PC-3 (cell line): ENCODE measurements around the gene HK1. TPM values are rescaled to one million over a fixed set of nuclear protein-coding genes. Genes with fewer than 3 reads are reported as not detected.

ENCODE experiments used
- ATAC-seq: fragments of 200-7000 bp; cut with Tn5 transposase; 2 replicates; pipeline ENCODE4 v1.9.1; 2020; ENCODE audit warnings: mild to moderate bottlenecking, moderate library complexity
- BruUV-seq: library from RNA; stranded (reverse); fragments of 400-500 nt; replicated peaks from 2 replicates; lab custom pipeline; 2021; lab: Mats Ljungman, UMichigan
- CTCF ChIA-PET: fragments of 300-600 bp; sonication (Branson Sonifier 250); formaldehyde crosslinking; loops from one replicate; lab custom pipeline; 2022; ENCODE audit warnings: antibody characterized with exemption; lab: Charles Lee
- POLR2A ChIA-PET: fragments of 300-600 bp; sonication (Branson Sonifier 250); formaldehyde crosslinking; loops from one replicate; lab custom pipeline; 2022; ENCODE audit warnings: antibody characterized with exemption; ENCODE audit not compliant: unreplicated experiment; lab: Charles Lee
- DNase-seq: peaks from one replicate; pipeline ENCODE4 v3.0.0-alpha.2; 2015
- H2AFZ ChIP-seq: fragments of 300-600 bp; sonication (generic); 2 replicates; pipeline ENCODE4 v1.6.0; 2016; ENCODE audit warnings: antibody characterized with exemption, low read length
- H3F3A ChIP-seq: fragments of 300-600 bp; sonication (generic); one replicate; pipeline ENCODE4 v1.6.0; 2017; ENCODE audit warnings: antibody characterized with exemption, low read length, control low read depth, mild to moderate bottlenecking; ENCODE audit not compliant: unreplicated experiment
- H3K27ac ChIP-seq: fragments of 300-600 bp; sonication (generic); 2 replicates; pipeline ENCODE4 v1.5.1; 2016; ENCODE audit warnings: mild to moderate bottlenecking, low read length
- H3K27me3 ChIP-seq: fragments of 300-600 bp; sonication (generic); 2 replicates; pipeline ENCODE4 v1.6.1; 2016; ENCODE audit warnings: low read length, mixed read lengths
- H3K36me3 ChIP-seq: fragments of 300-600 bp; sonication (generic); 2 replicates; pipeline ENCODE4 v1.6.1; 2016; ENCODE audit warnings: low read depth, mixed run types, low read length, mixed read lengths
- H3K4me1 ChIP-seq: fragments of 300-600 bp; sonication (generic); 2 replicates; pipeline ENCODE4 v1.5.1; 2016; ENCODE audit warnings: low read length; ENCODE audit not compliant: insufficient read depth
- H3K4me2 ChIP-seq: fragments of 300-600 bp; sonication (generic); 2 replicates; pipeline ENCODE4 v1.6.0; 2016; ENCODE audit warnings: low read length
- H3K4me3 ChIP-seq: fragments of 300-600 bp; sonication (generic); 2 replicates; pipeline ENCODE4 v1.5.1; 2016; ENCODE audit warnings: mild to moderate bottlenecking, low read length, mixed read lengths
- H3K79me2 ChIP-seq: fragments of 300-600 bp; sonication (generic); 2 replicates; pipeline ENCODE4 v1.6.1; 2017; ENCODE audit warnings: low read length, mixed read lengths
- H3K9ac ChIP-seq: fragments of 300-600 bp; sonication (generic); 2 replicates; pipeline ENCODE4 v1.6.0; 2016; ENCODE audit warnings: mild to moderate bottlenecking, low read length
- H3K9me2 ChIP-seq: fragments of 300-600 bp; sonication (generic); replicated peaks from 2 replicates; pipeline ENCODE4 v1.6.1; 2016; ENCODE audit warnings: mixed run types, low read length, mixed read lengths
- H3K9me3 ChIP-seq: fragments of 300-600 bp; sonication (generic); 2 replicates; pipeline ENCODE4 v1.6.1; 2016; ENCODE audit warnings: low read length, mixed read lengths
- H4K20me1 ChIP-seq: fragments of 300-600 bp; sonication (generic); 2 replicates; pipeline ENCODE4 v1.6.1; 2016; ENCODE audit warnings: low read length, mixed read lengths
- EZH2 ChIP-seq: fragments of 300-600 bp; sonication (generic); IDR thresholded peaks from one replicate; pipeline ENCODE4 v1.6.1; 2017; ENCODE audit warnings: antibody characterized with exemption, mild to moderate bottlenecking, low read length; ENCODE audit not compliant: unreplicated experiment
- EZH2phosphoT487 ChIP-seq: fragments of 300-600 bp; sonication (generic); IDR thresholded peaks from 2 replicates; pipeline ENCODE4 v1.6.1; 2018; ENCODE audit warnings: mild to moderate bottlenecking, antibody characterized with exemption, low read length, borderline replicate concordance
- intact Hi-C: fragments of 100-400 bp; cut with micrococcal nuclease; formaldehyde crosslinking; loops from 2 replicates; pipeline ENCODE4 v1.9.0; 2023
- total RNA-seq: library from RNA; depleted of rRNA; stranded (reverse); fragments of >200 nt; gene quantifications from 2 replicates; pipeline ENCODE4 v1.2.3, GENCODE V29; 2014
- TF ChIP-seq, protein P1 (sequence below): fragments of 300-600 bp; sonication (generic); conservative IDR thresholded peaks from 2 replicates; pipeline ENCODE4 v1.5.1; 2017; ENCODE audit warnings: antibody characterized with exemption, low read depth, mild to moderate bottlenecking, low read length

The HK1 gene
- total RNA-seq, 1 experiment from 2014 or later: 189 TPM

- CTCF ChIA-PET: no interaction called here
- Histone ChIP-seq H3K9me3 (no peaks in the 10 kb centered on the region), H3K4me3 (no peak overlapping the region), H3K9me2 (no peaks in the 10 kb centered on the region), H4K20me1 (no peaks in the 10 kb centered on the region), H3K27me3 (no peaks in the 10 kb centered on the region), H3K27ac (no peak overlapping the region), H3K79me2 (no peaks in the 10 kb centered on the region), H2AFZ (no peak overlapping the region), H3K36me3 (no peaks in the 10 kb centered on the region), H3K9ac (no peak overlapping the region), H3K4me2 (no peak overlapping the region), H3K4me1 (peaks cover 1% of the 10 kb centered on the region), H3F3A (no peaks in the 10 kb centered on the region)
- DNase-seq (no peak), ATAC-seq (no peak)
- POLR2A ChIA-PET: no interaction called here
- TF ChIP-seq, protein P1, sequence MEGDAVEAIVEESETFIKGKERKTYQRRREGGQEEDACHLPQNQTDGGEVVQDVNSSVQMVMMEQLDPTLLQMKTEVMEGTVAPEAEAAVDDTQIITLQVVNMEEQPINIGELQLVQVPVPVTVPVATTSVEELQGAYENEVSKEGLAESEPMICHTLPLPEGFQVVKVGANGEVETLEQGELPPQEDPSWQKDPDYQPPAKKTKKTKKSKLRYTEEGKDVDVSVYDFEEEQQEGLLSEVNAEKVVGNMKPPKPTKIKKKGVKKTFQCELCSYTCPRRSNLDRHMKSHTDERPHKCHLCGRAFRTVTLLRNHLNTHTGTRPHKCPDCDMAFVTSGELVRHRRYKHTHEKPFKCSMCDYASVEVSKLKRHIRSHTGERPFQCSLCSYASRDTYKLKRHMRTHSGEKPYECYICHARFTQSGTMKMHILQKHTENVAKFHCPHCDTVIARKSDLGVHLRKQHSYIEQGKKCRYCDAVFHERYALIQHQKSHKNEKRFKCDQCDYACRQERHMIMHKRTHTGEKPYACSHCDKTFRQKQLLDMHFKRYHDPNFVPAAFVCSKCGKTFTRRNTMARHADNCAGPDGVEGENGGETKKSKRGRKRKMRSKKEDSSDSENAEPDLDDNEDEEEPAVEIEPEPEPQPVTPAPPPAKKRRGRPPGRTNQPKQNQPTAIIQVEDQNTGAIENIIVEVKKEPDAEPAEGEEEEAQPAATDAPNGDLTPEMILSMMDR: no peak
- TF ChIP-seq EZH2phosphoT487: no peak
- no peak for TF ChIP-seq EZH2
- BruUV-seq: no TSS peak
- intact Hi-C loops: no loop called here
Observed at GRCh38 chr10:69414036-69415018, 136.0 kb downstream of the HK1 start.

DNA sequence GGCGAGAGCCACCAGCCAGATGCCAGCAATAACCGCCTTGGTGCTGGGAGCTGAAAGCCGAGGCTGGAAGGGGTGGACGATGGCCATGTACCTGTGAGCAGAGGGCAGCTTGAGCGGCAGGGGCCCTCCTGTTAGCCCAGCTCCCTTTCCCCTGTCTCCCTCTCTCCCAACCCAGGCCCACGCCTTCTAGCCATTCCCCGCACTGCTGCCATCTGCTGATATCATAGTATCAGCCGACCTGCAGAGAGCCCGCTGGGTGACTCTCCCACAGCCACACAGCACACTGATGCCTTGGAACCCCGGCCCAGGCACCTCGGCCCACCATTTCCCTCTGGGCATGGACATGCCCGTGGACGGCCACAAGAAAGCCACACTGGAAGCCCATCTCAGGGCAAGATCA lies 136.8 kb downstream of the HK1 start:
- ChIA-PET CTCF (interaction anchor here (0.6 kb wide), 1 partner anchor 259 kb away, joined by 5 read pairs; no protein-coding TSS in a partner anchor), POLR2A (no interaction called here)
- Histone ChIP-seq H3K9me3 (no peaks in the 10 kb centered on the region), H3K9ac (no peak overlapping the region), H3K36me3 (no peaks in the 10 kb centered on the region), H4K20me1 (no peaks in the 10 kb centered on the region), H3K4me2 (no peak overlapping the region), H3K9me2 (no peaks in the 10 kb centered on the region), H3F3A (no peaks in the 10 kb centered on the region), H3K79me2 (no peaks in the 10 kb centered on the region), H3K4me3 (no peak overlapping the region), H3K27ac (no peak overlapping the region), H2AFZ (no peak overlapping the region), H3K4me1 (no peaks in the 10 kb centered on the region), H3K27me3 (no peaks in the 10 kb centered on the region)
- BruUV-seq: no TSS peak
- no peak for ATAC-seq
- TF ChIP-seq, protein P1: no peak
- TF ChIP-seq EZH2: no peak
- TF ChIP-seq EZH2phosphoT487: no peak
- intact Hi-C loops: no loop called here
- DNase-seq: no peak

GRCh38 chr10:69415951-69416350 lies 137.7 kb downstream of the HK1 start:
- Histone ChIP-seq H2AFZ (no peak overlapping the region), H3K4me3 (no peak overlapping the region), H3K9me2 (no peaks in the 10 kb centered on the region), H3K9ac (no peak overlapping the region), H3F3A (no peaks in the 10 kb centered on the region), H3K27ac (no peak overlapping the region), H3K4me2 (no peak overlapping the region), H3K9me3 (no peaks in the 10 kb centered on the region), H3K36me3 (no peaks in the 10 kb centered on the region), H3K27me3 (no peaks in the 10 kb centered on the region), H4K20me1 (no peaks in the 10 kb centered on the region), H3K79me2 (no peaks in the 10 kb centered on the region), H3K4me1 (no peaks in the 10 kb centered on the region)
- TF ChIP-seq, protein P1: no peak
- TF ChIP-seq EZH2: no peak
- no peak for TF ChIP-seq EZH2phosphoT487
- intact Hi-C loops: no loop called here
- DNase-seq: no peak
- ATAC-seq: no peak
- CTCF ChIA-PET: interaction anchor here (0.6 kb wide), 1 partner anchor 258 kb away, joined by 5 read pairs; no protein-coding TSS in a partner anchor
- no TSS peak for BruUV-seq
- POLR2A ChIA-PET: no interaction called here
